MM.1S (cell line): ENCODE measurements around the gene DAB1.

Experiments
- DNase-seq: peaks from one replicate; pipeline ENCODE4 v3.0.0-alpha.2; 2015
- H2AFZ ChIP-seq: fragments of 300-600 bp; sonication (generic); 2 replicates; pipeline ENCODE4 v1.6.0; 2016; ENCODE audit warnings: antibody characterized with exemption, low read length
- H3F3A ChIP-seq: fragments of 300-600 bp; sonication (generic); 2 replicates; pipeline ENCODE4 v1.6.1; 2016; ENCODE audit warnings: mild to moderate bottlenecking, antibody characterized with exemption, low read length, moderate library complexity, mixed read lengths; ENCODE audit not compliant: insufficient read depth
- H3K27ac ChIP-seq: fragments of 300-600 bp; sonication (generic); 2 replicates; pipeline ENCODE4 v1.5.1; 2016; ENCODE audit warnings: mild to moderate bottlenecking, low read length
- H3K27me3 ChIP-seq: fragments of 300-600 bp; sonication (generic); replicated peaks from 2 replicates; pipeline ENCODE4 v1.6.0; 2016; ENCODE audit warnings: low read length; ENCODE audit not compliant: insufficient read depth
- H3K36me3 ChIP-seq: fragments of 300-600 bp; sonication (generic); replicated peaks from 2 replicates; pipeline ENCODE4 v1.6.1; 2016; ENCODE audit warnings: mild to moderate bottlenecking, low read length, mixed read lengths; ENCODE audit not compliant: insufficient read depth
- H3K4me1 ChIP-seq: fragments of 300-600 bp; sonication (generic); 2 replicates; pipeline ENCODE4 v1.6.1; 2016; ENCODE audit warnings: low read length, mixed read lengths
- H3K4me2 ChIP-seq: fragments of 300-600 bp; sonication (generic); 2 replicates; pipeline ENCODE4 v1.6.0; 2016; ENCODE audit warnings: low read depth, low read length
- H3K4me3 ChIP-seq: fragments of 300-600 bp; sonication (generic); 2 replicates; pipeline ENCODE4 v1.5.1; 2016; ENCODE audit warnings: low read length, mixed read lengths
- H3K79me2 ChIP-seq: fragments of 300-600 bp; sonication (generic); 2 replicates; pipeline ENCODE4 v1.6.1; 2016; ENCODE audit warnings: mixed run types, low read length, mixed read lengths
- H3K9ac ChIP-seq: fragments of 300-600 bp; sonication (generic); 2 replicates; pipeline ENCODE4 v1.6.1; 2016; ENCODE audit warnings: low read length, mixed read lengths
- H3K9me2 ChIP-seq: fragments of 300-600 bp; sonication (generic); replicated peaks from 2 replicates; pipeline ENCODE4 v1.6.1; 2016; ENCODE audit warnings: mild to moderate bottlenecking, low read length, mixed read lengths; ENCODE audit not compliant: insufficient read depth
- H3K9me3 ChIP-seq: fragments of 300-600 bp; sonication (generic); replicated peaks from 2 replicates; pipeline ENCODE4 v1.6.1; 2016; ENCODE audit warnings: mild to moderate bottlenecking, low read length, mixed read lengths; ENCODE audit not compliant: insufficient read depth
- H4K20me1 ChIP-seq: fragments of 300-600 bp; sonication (generic); 2 replicates; pipeline ENCODE4 v1.6.1; 2016; ENCODE audit warnings: mild to moderate bottlenecking, low read length, moderate library complexity, mixed read lengths; ENCODE audit not compliant: insufficient read depth
- EZH2 ChIP-seq: fragments of 300-600 bp; sonication (generic); optimal IDR thresholded peaks from 2 replicates; pipeline ENCODE3; 2017; ENCODE audit warnings: low read depth, mild to moderate bottlenecking, antibody characterized with exemption, low read length, mixed read lengths
- EZH2phosphoT487 ChIP-seq: fragments of 300-600 bp; sonication (generic); IDR thresholded peaks from 2 replicates; pipeline ENCODE4 v1.6.1; 2018; ENCODE audit warnings: antibody characterized with exemption, low read length
- TF ChIP-seq, protein P1 (sequence below): fragments of 300-600 bp; sonication (generic); IDR thresholded peaks from 2 replicates; pipeline ENCODE4 v1.5.1; 2016; ENCODE audit warnings: antibody characterized with exemption, low read length, mixed read lengths

DAB1 gene

DNA sequence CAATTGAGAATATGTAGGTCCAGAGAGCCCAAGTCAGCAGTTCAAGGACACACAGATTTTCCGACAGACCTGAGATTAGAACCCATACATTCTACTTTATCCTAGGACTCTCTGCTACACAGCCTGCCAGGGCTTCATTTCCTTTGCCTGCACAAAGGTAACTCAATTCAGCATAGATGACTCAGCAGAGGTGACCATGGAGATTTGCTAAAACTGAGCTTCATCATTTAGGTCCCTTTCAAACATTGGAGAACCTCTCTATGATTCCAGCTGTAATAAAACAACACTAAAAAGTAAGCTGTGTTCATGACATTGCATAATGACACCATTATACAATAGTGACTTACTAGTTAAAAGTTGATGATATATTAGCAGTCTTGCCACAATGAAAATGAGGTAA is 22.2 kb downstream of the DAB1 start:
- Histone ChIP-seq H3K4me2 (no peak overlapping the region), H3F3A (no peaks in the 10 kb centered on the region), H3K79me2 (no peaks in the 10 kb centered on the region), H3K9me3 (no peaks in the 10 kb centered on the region; the same call in 1 of the 2 replicates), H3K9me2 (no peaks in the 10 kb centered on the region), H3K27ac (no peak overlapping the region), H3K36me3 (no peaks in the 10 kb centered on the region), H3K9ac (no peak overlapping the region), H2AFZ (no peak overlapping the region), H3K4me1 (no peaks in the 10 kb centered on the region), H4K20me1 (no peaks in the 10 kb centered on the region), H3K4me3 (no peak overlapping the region), H3K27me3 (no peaks in the 10 kb centered on the region)
- no peak for DNase-seq
- TF ChIP-seq EZH2: no peak
- TF ChIP-seq, protein P1, sequence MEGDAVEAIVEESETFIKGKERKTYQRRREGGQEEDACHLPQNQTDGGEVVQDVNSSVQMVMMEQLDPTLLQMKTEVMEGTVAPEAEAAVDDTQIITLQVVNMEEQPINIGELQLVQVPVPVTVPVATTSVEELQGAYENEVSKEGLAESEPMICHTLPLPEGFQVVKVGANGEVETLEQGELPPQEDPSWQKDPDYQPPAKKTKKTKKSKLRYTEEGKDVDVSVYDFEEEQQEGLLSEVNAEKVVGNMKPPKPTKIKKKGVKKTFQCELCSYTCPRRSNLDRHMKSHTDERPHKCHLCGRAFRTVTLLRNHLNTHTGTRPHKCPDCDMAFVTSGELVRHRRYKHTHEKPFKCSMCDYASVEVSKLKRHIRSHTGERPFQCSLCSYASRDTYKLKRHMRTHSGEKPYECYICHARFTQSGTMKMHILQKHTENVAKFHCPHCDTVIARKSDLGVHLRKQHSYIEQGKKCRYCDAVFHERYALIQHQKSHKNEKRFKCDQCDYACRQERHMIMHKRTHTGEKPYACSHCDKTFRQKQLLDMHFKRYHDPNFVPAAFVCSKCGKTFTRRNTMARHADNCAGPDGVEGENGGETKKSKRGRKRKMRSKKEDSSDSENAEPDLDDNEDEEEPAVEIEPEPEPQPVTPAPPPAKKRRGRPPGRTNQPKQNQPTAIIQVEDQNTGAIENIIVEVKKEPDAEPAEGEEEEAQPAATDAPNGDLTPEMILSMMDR: no peak
- TF ChIP-seq EZH2phosphoT487: no peak

DNA sequence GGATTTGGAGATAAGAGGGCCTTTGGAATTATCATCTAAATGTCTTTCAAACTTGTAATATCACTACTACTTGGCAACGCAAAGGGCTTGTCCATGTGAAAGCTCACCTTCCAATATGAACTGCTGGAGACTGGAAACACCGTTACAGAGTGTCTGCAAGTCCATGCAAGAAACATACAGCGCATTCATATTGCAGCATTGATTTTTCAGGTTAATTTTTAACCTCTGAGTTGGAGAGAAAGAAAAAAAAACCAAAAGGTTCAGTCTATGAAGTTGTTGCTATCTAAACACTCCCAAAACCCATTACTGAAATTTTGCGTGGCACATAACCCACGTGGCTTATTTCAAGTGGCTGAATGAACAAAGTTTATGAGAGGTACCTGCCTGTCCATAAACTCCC is 23.8 kb downstream of the DAB1 start:
- H3K4me1 ChIP-seq: no peaks in the 10 kb centered on the region
- no peak overlapping the region for H3K4me2 ChIP-seq
- H3K9me3 ChIP-seq: no peaks in the 10 kb centered on the region; the same call in 1 of the 2 replicates
- DNase-seq: no peak
- no peaks in the 10 kb centered on the region for H3K27me3 ChIP-seq
- no peak overlapping the region for H2AFZ ChIP-seq
- no peaks in the 10 kb centered on the region for H3K79me2 ChIP-seq
- no peak overlapping the region for H3K4me3 ChIP-seq
- TF ChIP-seq EZH2 (no peak), EZH2phosphoT487 (no peak)
- TF ChIP-seq, protein P1: no peak
- no peaks in the 10 kb centered on the region for H3F3A ChIP-seq
- H3K27ac ChIP-seq: no peak overlapping the region
- H3K9ac ChIP-seq: no peak overlapping the region
- H3K36me3 ChIP-seq: no peaks in the 10 kb centered on the region
- H3K9me2 ChIP-seq: no peaks in the 10 kb centered on the region
- H4K20me1 ChIP-seq: no peaks in the 10 kb centered on the region

DNA sequence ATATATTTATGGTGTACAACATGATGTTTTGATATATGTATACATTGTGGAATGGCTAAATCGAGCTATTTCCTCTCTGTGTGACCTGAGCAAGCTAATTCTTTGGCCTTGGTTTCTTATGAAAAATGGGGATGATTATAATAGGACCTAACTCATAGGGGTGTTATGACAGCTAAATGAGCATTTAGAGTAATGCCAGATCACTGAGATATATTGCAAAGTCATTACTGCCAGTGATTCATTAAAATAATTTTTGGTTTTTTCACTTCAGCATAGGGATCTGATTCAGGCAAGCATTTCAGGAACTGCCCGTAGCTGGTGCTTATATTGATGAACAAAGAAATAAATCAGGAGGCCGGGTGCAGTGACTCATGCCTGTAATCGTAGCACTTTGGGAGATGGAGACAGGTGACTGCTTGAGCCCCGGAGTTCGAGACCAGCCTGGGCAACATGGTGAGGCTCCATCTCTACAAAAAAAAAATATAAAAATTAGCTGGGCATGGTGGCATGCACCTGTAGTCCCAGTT is 30.7 kb downstream of the DAB1 start:
- no peak overlapping the region for H3K4me2 ChIP-seq
- no peak overlapping the region for H2AFZ ChIP-seq
- H3K9me2 ChIP-seq: no peaks in the 10 kb centered on the region
- no peaks in the 10 kb centered on the region for H3K9me3 ChIP-seq
- H3K27me3 ChIP-seq: no peaks in the 10 kb centered on the region
- no peak overlapping the region for H3K27ac ChIP-seq
- H3K79me2 ChIP-seq: no peaks in the 10 kb centered on the region
- no peak overlapping the region for H3K9ac ChIP-seq
- DNase-seq: no peak
- no peaks in the 10 kb centered on the region for H3F3A ChIP-seq
- H3K4me1 ChIP-seq: no peaks in the 10 kb centered on the region
- no peaks in the 10 kb centered on the region for H3K36me3 ChIP-seq
- TF ChIP-seq EZH2phosphoT487 (no peak), EZH2 (no peak)
- TF ChIP-seq, protein P1: no peak
- no peak overlapping the region for H3K4me3 ChIP-seq
- H4K20me1 ChIP-seq: no peaks in the 10 kb centered on the region
